Body of pancreas (tissue), 4 donors: ENCODE data around the gene E4F1. TPM values are rescaled to one million over a fixed set of nuclear protein-coding genes. Genes with fewer than 3 reads are reported as not detected.

Experiments
- ATAC-seq: fragments of 150-250 bp; one replicate; pipeline ENCODE4 v1.9.1; 2016
- DNase-seq, 4 donors: peaks; one replicate each; pipeline ENCODE4 v3.0.0-alpha.2; 2019
- H3K27ac ChIP-seq, 4 donors: fragments of 200-600 bp; sonication (generic); 1 replicate in 3 of 4; 2 replicates in 1 of 4; pipeline versions ENCODE4 v1.5.1 to v1.6.1; 2016 to 2019; ENCODE audit warnings: mild to moderate bottlenecking in 1 of 4, mixed read lengths in 1 of 4, moderate library complexity in 1 of 4
- H3K27me3 ChIP-seq, 2 donors: fragments of 200-600 bp; sonication (generic); one replicate each; pipeline ENCODE4 v1.6.0; 2016; ENCODE audit warnings: mild to moderate bottlenecking in 1 of 2
- H3K36me3 ChIP-seq, 2 donors: fragments of 200-600 bp; sonication (generic); replicated peaks in 1 of 2; 2 replicates each; pipeline ENCODE4 v1.5.1; 2016; ENCODE audit warnings: low read depth in 2 of 2; ENCODE audit not compliant: insufficient read depth in 1 of 2
- H3K4me1 ChIP-seq: fragments of 200-600 bp; sonication (generic); one replicate; pipeline ENCODE4 v1.6.0; 2016
- H3K4me3 ChIP-seq, 2 donors: fragments of 200-600 bp; sonication (generic); 1 replicate in 1 of 2; 2 replicates in 1 of 2; pipeline ENCODE4 v1.5.1; 2016 to 2019
- H3K9me3 ChIP-seq, 3 donors: fragments of 200-600 bp; sonication (generic); 1 replicate in 2 of 3; 2 replicates in 1 of 3; pipeline ENCODE4 v1.5.1; 2016
- CTCF ChIP-seq, 7 experiments: fragments of 450-650 bp in 4 of 7; fragments of 200-600 bp in 3 of 7; sonication (generic) in 3 of 7; IDR thresholded peaks; one replicate each; pipeline ENCODE4 v1.5.1; 2016 to 2019; ENCODE audit warnings: antibody characterized with exemption in 7 of 7
- POLR2A ChIP-seq, 3 donors: fragments of 450-650 bp; IDR thresholded peaks; one replicate each; pipeline ENCODE4 v1.6.1; 2016; ENCODE audit warnings: antibody characterized with exemption in 3 of 3, mild to moderate bottlenecking in 2 of 3
- WGBS, 2 donors: methylation state at CpG; one replicate each; pipeline ENCODE4 v1.1.5; 2017; 5-methylcytosine and 5-hydroxymethylcytosine counted together
- intact Hi-C: fragments of 100-400 bp; cut with DNase I; formaldehyde crosslinking; loops from one replicate; pipeline ENCODE4 v1.15.1; 2023
- total RNA-seq, 2 donors: library from RNA; depleted of rRNA; stranded (reverse); fragments of >200 nt; gene quantifications; one replicate each; pipeline ENCODE4 v1.1.0, GENCODE V29; 2016

E4F1 gene
- total RNA-seq, 2 donors from 2014 or later: 22.3 to 48.1 TPM

GRCh38 chr16:2273484-2273883 lies 50.1 kb downstream of the E4F1 start:
- 74 to 91% methylated on average over 4 to 16 of the region's 16 CpGs for WGBS, 2 donors
- Histone ChIP-seq H3K27me3 (no peaks in the 10 kb centered on the region), H3K36me3 (no peaks in the 10 kb centered on the region), H3K9me3 (no peaks in the 10 kb centered on the region), H3K27ac (no peak overlapping the region), H3K4me3 (no peak overlapping the region), H3K4me1 (peaks cover 16% of the 10 kb centered on the region)
- ATAC-seq (no peak), DNase-seq (no peak)
- intact Hi-C loops: loop anchor here (5.0 kb wide), 1 partner anchor 224 kb away; no protein-coding TSS in a partner anchor
- TF ChIP-seq CTCF (IDR thresholded peaks at IDR 0.05): no peak
- TF ChIP-seq POLR2A (IDR thresholded peaks at IDR 0.05): no peak

- Histone ChIP-seq H3K9me3 (no peaks in the 10 kb centered on the region), H3K4me3 (no peak overlapping the region), H3K27ac (no peak overlapping the region), H3K36me3 (no peaks in the 10 kb centered on the region), H3K4me1 (peaks cover 14% of the 10 kb centered on the region), H3K27me3 (no peaks in the 10 kb centered on the region)
- no peak for ATAC-seq
- WGBS, 2 donors: 68 to 100% methylated on average over 2 to 10 of the region's 10 CpGs
- intact Hi-C loops: loop anchor here (5.0 kb wide), 1 partner anchor 223 kb away; no protein-coding TSS in a partner anchor
- no peak for DNase-seq
- TF ChIP-seq POLR2A (IDR thresholded peaks at IDR 0.05) (no peak), CTCF (IDR thresholded peaks at IDR 0.05) (no peak)
These were observed 50.5 kb downstream of the E4F1 start for GRCh38 chr16:2273931-2274330.

GRCh38 chr16:2275476-2276367 lies 52.3 kb downstream of the E4F1 start:
- TF ChIP-seq CTCF (IDR thresholded peaks at IDR 0.05): no peak
- TF ChIP-seq POLR2A (IDR thresholded peaks at IDR 0.05): no peak
- Histone ChIP-seq H3K4me1 (no peaks in the 10 kb centered on the region), H3K27me3 (no peaks in the 10 kb centered on the region), H3K9me3 (no peaks in the 10 kb centered on the region), H3K36me3 (no peaks in the 10 kb centered on the region), H3K4me3 (no peak overlapping the region), H3K27ac (no peak overlapping the region)
- intact Hi-C loops: no loop called here
- ATAC-seq (no peak), DNase-seq (no peak)
- WGBS, 2 donors: 77 to 81% methylated on average over 17 to 30 of the region's 30 CpGs

- no peaks in the 10 kb centered on the region for H3K4me1 ChIP-seq
- H3K27me3 ChIP-seq: no peaks in the 10 kb centered on the region
- WGBS, 2 donors: 80 to 83% methylated on average over 15 to 25 of the region's 26 CpGs
- H3K27ac ChIP-seq: no peak overlapping the region
- no peaks in the 10 kb centered on the region for H3K36me3 ChIP-seq
- H3K4me3 ChIP-seq: no peak overlapping the region
- intact Hi-C loops: no loop called here
- TF ChIP-seq POLR2A (IDR thresholded peaks at IDR 0.05) (no peak), CTCF (IDR thresholded peaks at IDR 0.05) (no peak)
- H3K9me3 ChIP-seq: no peaks in the 10 kb centered on the region
- DNase-seq (no peak), ATAC-seq (no peak)
These were observed 53.2 kb downstream of the E4F1 start for GRCh38 chr16:2276368-2277195.
